H9 (cell line): ENCODE data around the gene ARHGEF16. TPM values are rescaled to one million over a fixed set of nuclear protein-coding genes. Genes with fewer than 3 reads are reported as not detected.

Source experiments
- DNase-seq: peaks from one replicate; pipeline ENCODE4 v3.0.0-alpha.2; 2017
- H2AFZ ChIP-seq: one replicate; pipeline ENCODE4 v1.6.1; 2013; ENCODE audit warnings: mild to moderate bottlenecking, low read length, control low read depth, moderate library complexity
- H2AK5ac ChIP-seq: 2 replicates; pipeline ENCODE4 v1.6.1; 2013; ENCODE audit warnings: low read length, control low read depth, mixed read lengths; ENCODE audit not compliant: insufficient read length
- H2BK120ac ChIP-seq: one replicate; pipeline ENCODE4 v1.6.1; 2013; ENCODE audit warnings: low read depth, mild to moderate bottlenecking, low read length, control low read depth, inconsistent platforms; ENCODE audit not compliant: poor library complexity, severe bottlenecking
- H2BK12ac ChIP-seq: 2 replicates; pipeline ENCODE4 v1.6.1; 2013; ENCODE audit warnings: low read length, control low read depth, mixed read lengths, low read depth; ENCODE audit not compliant: insufficient read length
- H2BK15ac ChIP-seq: 2 replicates; pipeline ENCODE4 v1.6.1; 2013; ENCODE audit warnings: low read depth, low read length, control low read depth
- H2BK20ac ChIP-seq: one replicate; pipeline ENCODE4 v1.6.1; 2013; ENCODE audit warnings: low read depth, mild to moderate bottlenecking, low read length, control low read depth, inconsistent platforms; ENCODE audit not compliant: poor library complexity, severe bottlenecking
- H2BK5ac ChIP-seq: 2 replicates; pipeline ENCODE4 v1.6.1; 2013; ENCODE audit warnings: low read length, control low read depth, mixed read lengths; ENCODE audit not compliant: insufficient read length
- H3K14ac ChIP-seq: 2 replicates; pipeline ENCODE4 v1.6.1; 2013; ENCODE audit warnings: low read length, control low read depth; ENCODE audit not compliant: insufficient read depth
- H3K18ac ChIP-seq: 2 replicates; pipeline ENCODE4 v1.6.1; 2013; ENCODE audit warnings: low read depth, mild to moderate bottlenecking, mixed read lengths, low read length, control low read depth; ENCODE audit not compliant: insufficient read length
- H3K23ac ChIP-seq: 2 replicates; pipeline ENCODE4 v1.6.1; 2013; ENCODE audit warnings: low read length, control low read depth, mixed read lengths, low read depth; ENCODE audit not compliant: insufficient read length
- H3K23me2 ChIP-seq: 2 replicates; pipeline ENCODE4 v1.6.1; 2013; ENCODE audit warnings: low read depth, mild to moderate bottlenecking, mixed read lengths, low read length, control low read depth; ENCODE audit not compliant: insufficient read length, poor library complexity, severe bottlenecking
- H3K27ac ChIP-seq: 2 replicates; pipeline ENCODE4 v1.5.1; 2013; ENCODE audit warnings: low read length, control low read depth, mixed read lengths, low read depth; ENCODE audit not compliant: insufficient read length
- H3K27me3 ChIP-seq: 2 replicates; pipeline ENCODE4 v1.6.1; 2013; ENCODE audit warnings: low read length, control low read depth, inconsistent platforms; ENCODE audit not compliant: insufficient read depth
- H3K4ac ChIP-seq: 2 replicates; pipeline ENCODE4 v1.6.1; 2013; ENCODE audit warnings: low read depth, mild to moderate bottlenecking, control low read depth, inconsistent platforms, low read length, moderate library complexity
- H3K4me1 ChIP-seq: 2 replicates; pipeline ENCODE4 v1.6.1; 2013; ENCODE audit warnings: low read length, control low read depth, inconsistent platforms; ENCODE audit not compliant: insufficient read depth
- H3K4me2 ChIP-seq: 2 replicates; pipeline ENCODE4 v1.6.1; 2013; ENCODE audit warnings: low read length, control low read depth, mixed read lengths; ENCODE audit not compliant: insufficient read length, insufficient read depth
- H3K56ac ChIP-seq: 2 replicates; pipeline ENCODE4 v1.6.1; 2013; ENCODE audit warnings: low read depth, mild to moderate bottlenecking, mixed read lengths, low read length, control low read depth; ENCODE audit not compliant: insufficient read length
- H3K79me1 ChIP-seq: 2 replicates; pipeline ENCODE4 v1.6.1; 2013; ENCODE audit warnings: low read depth, mild to moderate bottlenecking, moderate library complexity, low read length, control low read depth, inconsistent platforms; ENCODE audit not compliant: insufficient read depth, poor library complexity, severe bottlenecking
- H3K79me2 ChIP-seq: 2 replicates; pipeline ENCODE4 v1.6.1; 2013; ENCODE audit warnings: low read length, control low read depth, inconsistent platforms; ENCODE audit not compliant: insufficient read depth
- H3K9ac ChIP-seq: 2 replicates; pipeline ENCODE4 v1.6.1; 2013; ENCODE audit warnings: low read length, control low read depth, mixed read lengths; ENCODE audit not compliant: insufficient read length; ENCODE audit errors: extremely low read depth
- H3K9me3 ChIP-seq: one replicate; pipeline ENCODE4 v1.6.1; 2013; ENCODE audit warnings: low read depth, low read length, inconsistent platforms; ENCODE audit not compliant: control insufficient read depth
- H3T11ph ChIP-seq: one replicate; pipeline ENCODE4 v1.6.1; 2013; ENCODE audit warnings: mild to moderate bottlenecking, low read length, control low read depth, inconsistent platforms
- H4K20me1 ChIP-seq: one replicate; pipeline ENCODE4 v1.6.1; 2013; ENCODE audit not compliant: control insufficient read depth, insufficient read length, insufficient read depth
- H4K5ac ChIP-seq: 2 replicates; pipeline ENCODE4 v1.6.1; 2013; ENCODE audit warnings: low read depth, mild to moderate bottlenecking, mixed read lengths, low read length, control low read depth; ENCODE audit not compliant: insufficient read length
- H4K8ac ChIP-seq: replicated peaks from 2 replicates; pipeline ENCODE4 v1.6.1; 2013; ENCODE audit warnings: low read length, control low read depth, mixed read lengths, low read depth; ENCODE audit not compliant: insufficient read length
- H4K91ac ChIP-seq: 2 replicates; pipeline ENCODE4 v1.6.1; 2013; ENCODE audit warnings: low read depth, mild to moderate bottlenecking, moderate library complexity, mixed read lengths, low read length, control low read depth; ENCODE audit not compliant: insufficient read length
- H3K27ac Mint-ChIP-seq, 3 experiments: 2 replicates in 2 of 3; 3 replicates in 1 of 3; pipeline ENCODE4 v1.8.0; 2020 to 2021; ENCODE audit warnings: mixed read lengths in 3 of 3, mild to moderate bottlenecking in 1 of 3, moderate library complexity in 1 of 3
- H3K27me3 Mint-ChIP-seq: 2 replicates; pipeline ENCODE4 v1.8.0; 2021; ENCODE audit warnings: low read depth, mild to moderate bottlenecking, moderate library complexity, mixed read lengths
- H3K36me3 Mint-ChIP-seq, 3 experiments: 2 replicates in 2 of 3; 3 replicates in 1 of 3; pipeline ENCODE4 v1.8.0; 2020 to 2021; ENCODE audit warnings: low read depth in 3 of 3, mixed read lengths in 3 of 3; ENCODE audit not compliant: insufficient read depth in 1 of 3
- H3K4me1 Mint-ChIP-seq, 2 experiments: 2 replicates each; pipeline ENCODE4 v1.8.0; 2020; ENCODE audit warnings: mixed read lengths in 2 of 2
- H3K4me3 Mint-ChIP-seq, 2 experiments: 2 replicates in 1 of 2; 3 replicates in 1 of 2; pipeline ENCODE4 v1.8.0; 2020 to 2021; ENCODE audit warnings: mild to moderate bottlenecking in 2 of 2, mixed read lengths in 2 of 2, moderate library complexity in 1 of 2
- H3K9me3 Mint-ChIP-seq, 2 experiments: 2 replicates in 1 of 2; 3 replicates in 1 of 2; pipeline ENCODE4 v1.8.0; 2020; ENCODE audit warnings: mild to moderate bottlenecking in 2 of 2, mixed read lengths in 2 of 2, moderate library complexity in 1 of 2
- CTCF ChIP-seq: fragments of 200-600 bp; sonication (generic); conservative IDR thresholded peaks from 3 replicates; pipeline ENCODE4 v1.8.0; 2021; ENCODE audit warnings: antibody characterized with exemption, mild to moderate bottlenecking
- WGBS: extraction: QIAGEN DNeasy Blood & Tissue Kit; methylation state at CpG from one replicate; pipeline ENCODE4 v1.1.7; 2013; ENCODE audit warnings: missing lambda C conversion rate, low lambda C conversion rate, mixed read lengths; ENCODE audit not compliant: insufficient read length; ENCODE audit errors: extremely low coverage; 5-methylcytosine and 5-hydroxymethylcytosine counted together
- total RNA-seq: library from RNA; stranded (reverse); gene quantifications from 2 replicates; pipeline ENCODE4 v1.2.1, GENCODE V29; 2021

ARHGEF16 gene
- total RNA-seq, 1 experiment from 2014 or later: 48.5 TPM

GRCh38 chr1:3405491-3405890 lies 49.0 kb upstream of the ARHGEF16 start:
- no peak overlapping the region for H3K27ac Mint-ChIP-seq
- no peak for TF ChIP-seq CTCF
- WGBS: no CpG with 5 or more reads among the region's 30 CpGs

More at GRCh38 chr1:3405491-3405890, 49.0 kb upstream of the ARHGEF16 start:
- no peak overlapping the region for H2AFZ ChIP-seq
- H2BK20ac ChIP-seq: no peak overlapping the region
- Mint-ChIP-seq H3K9me3 (no peaks in the 10 kb centered on the region), H3K36me3 (no peaks in the 10 kb centered on the region), H3K27me3 (no peaks in the 10 kb centered on the region), H3K4me3 (no peak overlapping the region), H3K4me1 (peaks cover 0 to 3% of the 10 kb centered on the region in 2 experiments; a peak in 1 of 4 replicates)
- no peaks in the 10 kb centered on the region for H3K4me1 ChIP-seq
- no peak overlapping the region; the same call in 1 of the 2 replicates for H3K14ac ChIP-seq
- no peak overlapping the region for H4K5ac ChIP-seq
- DNase-seq: no peak
- no peak overlapping the region for H2BK5ac ChIP-seq
- no peak overlapping the region for H4K8ac ChIP-seq
- no peak overlapping the region for H3K23ac ChIP-seq
- no peak overlapping the region for H2BK15ac ChIP-seq
- peaks cover 2% of the 10 kb centered on the region for H4K20me1 ChIP-seq
- no peak overlapping the region for H2BK120ac ChIP-seq
- H3K27ac ChIP-seq: no peak overlapping the region
- H3K56ac ChIP-seq: no peak overlapping the region
- no peak overlapping the region for H2BK12ac ChIP-seq
- no peak overlapping the region for H3K9ac ChIP-seq
- H3K27me3 ChIP-seq: no peaks in the 10 kb centered on the region; the same call in 1 of the 2 replicates
- H4K91ac ChIP-seq: no peak overlapping the region
- no peak overlapping the region for H3K18ac ChIP-seq
- H3K9me3 ChIP-seq: no peaks in the 10 kb centered on the region
- H3K79me1 ChIP-seq: no peaks in the 10 kb centered on the region
- H3K79me2 ChIP-seq: no peaks in the 10 kb centered on the region
- H3K4ac ChIP-seq: no peak overlapping the region
- no peaks in the 10 kb centered on the region for H3K23me2 ChIP-seq
- H2AK5ac ChIP-seq: no peak overlapping the region
- H3T11ph ChIP-seq: no peak overlapping the region
- H3K4me2 ChIP-seq: no peak overlapping the region
